ENCODE measurements around the gene PSG6. TPM values are rescaled to one million over a fixed set of nuclear protein-coding genes. Genes with fewer than 3 reads are reported as not detected.
A peak's percentile ranks its signal among the peaks of the same experiment; 100 is the strongest.
"Not testable (repeated sequence)": the region's sequence is repeated elsewhere in the genome, so short reads cannot be mapped to it uniquely, and the experiment has no call there.

PSG6 gene
- polyA plus RNA-seq, 3 donors, result not detected

DNA sequence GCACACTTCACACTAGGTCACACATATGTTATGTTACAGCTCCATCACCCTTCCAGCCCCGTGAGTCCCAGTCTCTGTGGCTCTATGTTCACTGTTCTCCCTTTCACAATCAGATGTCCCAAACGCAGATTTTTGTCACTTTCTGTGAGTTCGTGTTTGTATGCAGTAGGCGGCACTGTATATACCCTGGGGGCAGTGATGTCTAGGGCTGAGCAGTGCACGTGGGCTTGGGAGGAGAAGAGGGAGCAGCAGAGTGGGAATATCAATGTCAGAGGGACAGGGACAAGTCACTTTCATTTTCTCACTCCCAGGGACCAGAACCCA, 60.2 kb downstream of the PSG6 start:
- Mint-ChIP-seq H3K27me3 (ENCODE audit: low read depth in 3 of 3) (peaks cover 0 to 5% (median 2%) of the 10 kb centered on the region in 3 donors), H3K27ac (no peak overlapping the region), H3K9me3 (peaks cover 3 to 8% (median 4%) of the 10 kb centered on the region in 7 donors), H3K4me1 (no peaks in the 10 kb centered on the region), H3K36me3 (no peaks in the 10 kb centered on the region), H3K4me3 (no peak overlapping the region)
- TF ChIP-seq, protein P1, sequence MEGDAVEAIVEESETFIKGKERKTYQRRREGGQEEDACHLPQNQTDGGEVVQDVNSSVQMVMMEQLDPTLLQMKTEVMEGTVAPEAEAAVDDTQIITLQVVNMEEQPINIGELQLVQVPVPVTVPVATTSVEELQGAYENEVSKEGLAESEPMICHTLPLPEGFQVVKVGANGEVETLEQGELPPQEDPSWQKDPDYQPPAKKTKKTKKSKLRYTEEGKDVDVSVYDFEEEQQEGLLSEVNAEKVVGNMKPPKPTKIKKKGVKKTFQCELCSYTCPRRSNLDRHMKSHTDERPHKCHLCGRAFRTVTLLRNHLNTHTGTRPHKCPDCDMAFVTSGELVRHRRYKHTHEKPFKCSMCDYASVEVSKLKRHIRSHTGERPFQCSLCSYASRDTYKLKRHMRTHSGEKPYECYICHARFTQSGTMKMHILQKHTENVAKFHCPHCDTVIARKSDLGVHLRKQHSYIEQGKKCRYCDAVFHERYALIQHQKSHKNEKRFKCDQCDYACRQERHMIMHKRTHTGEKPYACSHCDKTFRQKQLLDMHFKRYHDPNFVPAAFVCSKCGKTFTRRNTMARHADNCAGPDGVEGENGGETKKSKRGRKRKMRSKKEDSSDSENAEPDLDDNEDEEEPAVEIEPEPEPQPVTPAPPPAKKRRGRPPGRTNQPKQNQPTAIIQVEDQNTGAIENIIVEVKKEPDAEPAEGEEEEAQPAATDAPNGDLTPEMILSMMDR (IDR thresholded peaks at IDR 0.05), result peak; percentile 47
- DNase-seq, result no peak
- Histone ChIP-seq H3K9ac (ENCODE audit: insufficient read depth, low read length, poor library complexity, severe bottlenecking) (no peak overlapping the region), H3K36me3 (replicated peaks in 1 of 2; ENCODE audit: control insufficient read depth in 1 of 2, insufficient read depth in 2 of 2, low read length in 2 of 2) (no peaks in the 10 kb centered on the region), H2AFZ (ENCODE audit: insufficient read depth, low read depth, low read length, poor library complexity, severe bottlenecking) (no peak overlapping the region), H3K27ac (ENCODE audit: low read depth in 1 of 2, low read length in 2 of 2) (no peak overlapping the region), H3K27me3 (ENCODE audit: control insufficient read depth in 2 of 2, insufficient read depth in 2 of 2, low read length in 2 of 2) (no peaks in the 10 kb centered on the region), H3K79me2 (ENCODE audit: insufficient read depth, low read length) (no peaks in the 10 kb centered on the region), H3K4me2 (replicated peaks; ENCODE audit: extremely low read depth, low read length, poor library complexity, severe bottlenecking) (no peak overlapping the region), H4K20me1 (ENCODE audit: insufficient read depth, low read length) (no peaks in the 10 kb centered on the region), H3K4me1 (ENCODE audit: control insufficient read depth in 1 of 2, insufficient read depth in 2 of 2, low read length in 2 of 2) (no peaks in the 10 kb centered on the region), H3K9me3 (replicated peaks in 1 of 2; ENCODE audit: control insufficient read depth in 1 of 2, insufficient read depth in 1 of 2, low read length in 2 of 2) (no peaks in the 10 kb centered on the region), H3K4me3 (replicated peaks in 1 of 3; ENCODE audit: low read depth in 2 of 3, low read length in 3 of 3) (no peak overlapping the region)
- WGBS (ENCODE audit: insufficient coverage), result no CpG with 5 or more reads among the region's 5 CpGs
- intact Hi-C loops (cut with micrococcal nuclease), result no loop called here

DNA sequence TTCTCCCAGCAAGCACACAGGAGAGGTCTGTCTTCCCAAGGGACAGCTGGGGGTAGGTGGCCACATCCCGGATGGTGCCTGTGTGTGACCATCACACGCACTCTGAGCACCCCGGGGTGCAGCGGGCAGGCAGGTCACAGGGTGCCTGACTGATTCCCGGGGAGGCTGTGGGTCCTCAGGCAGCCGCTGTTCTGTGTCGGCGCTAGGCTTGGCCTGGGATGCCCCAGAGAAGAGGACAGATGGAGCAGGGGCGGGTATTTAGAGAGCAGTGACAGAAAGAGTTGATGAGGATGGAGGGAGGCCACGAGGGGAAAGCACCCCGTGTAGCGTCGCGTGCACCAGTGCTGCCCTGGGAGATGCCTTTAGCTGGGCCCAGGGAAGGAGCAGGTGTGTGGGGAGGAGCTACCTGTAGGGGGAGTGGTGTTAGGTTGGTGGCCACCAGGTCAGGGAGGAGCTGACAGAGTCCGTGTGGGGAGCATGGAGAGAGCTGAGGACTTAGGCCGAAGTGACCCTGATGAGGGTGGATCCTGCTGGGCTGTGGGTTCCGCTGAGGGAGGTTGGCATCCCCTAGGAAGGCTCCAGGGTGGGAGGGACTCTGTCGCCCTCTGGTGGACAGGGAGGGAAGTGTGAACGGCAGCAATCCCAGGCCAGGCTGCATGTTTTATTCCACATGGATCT, 60.7 kb downstream of the PSG6 start:
- TF ChIP-seq, protein P1 (IDR thresholded peaks at IDR 0.05), result peak; percentile 79
- intact Hi-C loops (cut with micrococcal nuclease); DNase-seq; H3K4me3 Mint-ChIP-seq; H3K4me1 Mint-ChIP-seq; H3K27me3 ChIP-seq (ENCODE audit: control insufficient read depth in 2 of 2, insufficient read depth in 2 of 2, low read length in 2 of 2); H2AFZ ChIP-seq (ENCODE audit: insufficient read depth, low read depth, low read length, poor library complexity, severe bottlenecking); H3K27ac ChIP-seq (ENCODE audit: low read depth in 1 of 2, low read length in 2 of 2); H3K4me1 ChIP-seq (ENCODE audit: control insufficient read depth in 1 of 2, insufficient read depth in 2 of 2, low read length in 2 of 2); H3K36me3 Mint-ChIP-seq; H3K9me3 ChIP-seq (replicated peaks in 1 of 2; ENCODE audit: control insufficient read depth in 1 of 2, insufficient read depth in 1 of 2, low read length in 2 of 2); H3K27ac Mint-ChIP-seq; H3K36me3 ChIP-seq (replicated peaks in 1 of 2; ENCODE audit: control insufficient read depth in 1 of 2, insufficient read depth in 2 of 2, low read length in 2 of 2); H3K27me3 Mint-ChIP-seq (ENCODE audit: low read depth in 3 of 3); H4K20me1 ChIP-seq (ENCODE audit: insufficient read depth, low read length); H3K4me2 ChIP-seq (replicated peaks; ENCODE audit: extremely low read depth, low read length, poor library complexity, severe bottlenecking); H3K4me3 ChIP-seq (replicated peaks in 1 of 3; ENCODE audit: low read depth in 2 of 3, low read length in 3 of 3); H3K9me3 Mint-ChIP-seq; H3K9ac ChIP-seq (ENCODE audit: insufficient read depth, low read length, poor library complexity, severe bottlenecking); H3K79me2 ChIP-seq (ENCODE audit: insufficient read depth, low read length): not testable (repeated sequence)
- 86% methylated on average over 16 of the region's 19 CpGs for WGBS (ENCODE audit: insufficient coverage)

DNA sequence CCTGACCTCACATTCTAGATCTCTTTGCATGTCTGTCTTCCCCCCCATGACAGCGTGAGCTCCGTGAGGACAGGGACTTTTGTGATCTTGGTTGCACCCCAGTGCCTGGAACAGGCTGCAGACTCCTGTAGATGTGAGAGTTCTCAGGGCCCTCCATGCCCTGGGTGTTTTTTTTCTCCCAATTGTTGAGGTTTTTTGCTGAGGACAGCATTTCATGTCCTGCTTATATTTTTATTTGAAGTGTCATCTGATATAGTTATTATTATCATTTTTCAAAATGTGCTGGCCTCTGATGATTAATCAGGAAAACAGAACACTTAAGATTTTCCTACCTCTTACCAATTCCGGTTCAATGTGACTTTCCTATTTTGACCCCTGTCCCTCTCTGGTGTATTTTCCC, 62.9 kb downstream of the PSG6 start:
- H3K4me1 Mint-ChIP-seq; DNase-seq; H3K27ac Mint-ChIP-seq; H2AFZ ChIP-seq (ENCODE audit: insufficient read depth, low read depth, low read length, poor library complexity, severe bottlenecking); H3K36me3 ChIP-seq (replicated peaks in 1 of 2; ENCODE audit: control insufficient read depth in 1 of 2, insufficient read depth in 2 of 2, low read length in 2 of 2); H3K27ac ChIP-seq (ENCODE audit: low read depth in 1 of 2, low read length in 2 of 2); H3K9me3 Mint-ChIP-seq; H3K36me3 Mint-ChIP-seq; H3K79me2 ChIP-seq (ENCODE audit: insufficient read depth, low read length); H3K27me3 ChIP-seq (ENCODE audit: control insufficient read depth in 2 of 2, insufficient read depth in 2 of 2, low read length in 2 of 2); H3K9me3 ChIP-seq (replicated peaks in 1 of 2; ENCODE audit: control insufficient read depth in 1 of 2, insufficient read depth in 1 of 2, low read length in 2 of 2); intact Hi-C loops (cut with micrococcal nuclease); H3K27me3 Mint-ChIP-seq (ENCODE audit: low read depth in 3 of 3); H3K4me2 ChIP-seq (replicated peaks; ENCODE audit: extremely low read depth, low read length, poor library complexity, severe bottlenecking); H3K4me3 ChIP-seq (replicated peaks in 1 of 3; ENCODE audit: low read depth in 2 of 3, low read length in 3 of 3); H3K4me3 Mint-ChIP-seq; H3K9ac ChIP-seq (ENCODE audit: insufficient read depth, low read length, poor library complexity, severe bottlenecking); H3K4me1 ChIP-seq (ENCODE audit: control insufficient read depth in 1 of 2, insufficient read depth in 2 of 2, low read length in 2 of 2); H4K20me1 ChIP-seq (ENCODE audit: insufficient read depth, low read length): not testable (repeated sequence)
- 100% methylated on average over 1 of the region's 3 CpGs for WGBS (ENCODE audit: insufficient coverage)
